ENCODE data around the gene NCAN.

The NCAN gene

DNA sequence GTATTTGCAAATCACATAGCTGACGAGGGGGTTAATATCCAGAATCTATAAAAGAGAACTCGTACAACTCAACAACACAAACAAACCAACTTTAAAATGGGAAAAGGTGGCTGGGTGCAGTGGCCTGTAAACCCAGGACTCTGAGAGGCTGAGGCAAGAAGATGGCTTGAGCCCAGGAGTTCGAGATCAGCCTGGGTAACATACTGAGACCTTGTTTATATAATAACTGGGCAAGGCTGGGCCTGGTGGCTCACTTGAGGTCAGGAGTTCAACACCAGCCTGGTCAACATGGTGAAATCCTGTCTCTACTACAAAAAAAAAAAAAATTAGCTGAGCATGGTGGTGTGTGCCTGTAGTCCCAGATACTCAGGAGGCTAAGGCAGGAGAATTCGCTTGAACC is 83.2 kb downstream of the NCAN start:
- no peak for DNase-seq

DNA sequence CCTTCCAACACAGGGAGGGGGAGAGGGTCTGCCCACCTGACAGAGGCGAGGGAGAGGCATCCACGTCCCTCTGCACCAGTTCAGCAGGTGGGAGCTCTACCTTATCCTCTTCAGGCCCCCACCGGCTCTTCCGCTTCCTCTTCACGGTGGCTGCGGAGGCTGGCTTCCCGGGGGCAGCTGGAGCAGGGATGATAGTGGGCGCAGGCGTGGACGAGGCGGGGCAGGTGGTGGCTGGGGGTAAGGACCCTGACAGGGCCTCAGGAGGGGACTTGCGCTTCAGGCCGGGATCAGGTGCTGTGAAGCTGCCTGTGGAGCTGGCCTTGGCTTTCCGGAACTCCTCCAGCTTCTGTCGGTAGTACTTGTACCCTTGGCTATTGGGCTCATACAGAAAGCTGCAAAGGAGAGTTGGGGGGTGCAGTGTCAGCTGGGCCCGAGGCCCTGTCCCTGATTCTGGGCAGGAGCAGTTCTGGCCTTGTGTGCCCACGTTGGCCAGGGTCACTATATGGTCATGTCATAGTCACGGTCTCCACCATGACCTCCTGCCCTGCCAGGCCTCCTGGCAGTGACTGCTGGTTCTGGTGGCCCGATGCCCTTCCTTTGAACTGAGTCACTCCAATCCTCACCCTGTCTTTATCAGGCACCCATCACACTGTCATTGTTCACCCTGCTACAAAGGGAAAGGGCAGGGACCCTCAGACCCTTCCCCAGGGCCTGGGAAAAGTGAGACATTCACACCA is 85.4 kb downstream of the NCAN start:
- no peak for DNase-seq

DNA sequence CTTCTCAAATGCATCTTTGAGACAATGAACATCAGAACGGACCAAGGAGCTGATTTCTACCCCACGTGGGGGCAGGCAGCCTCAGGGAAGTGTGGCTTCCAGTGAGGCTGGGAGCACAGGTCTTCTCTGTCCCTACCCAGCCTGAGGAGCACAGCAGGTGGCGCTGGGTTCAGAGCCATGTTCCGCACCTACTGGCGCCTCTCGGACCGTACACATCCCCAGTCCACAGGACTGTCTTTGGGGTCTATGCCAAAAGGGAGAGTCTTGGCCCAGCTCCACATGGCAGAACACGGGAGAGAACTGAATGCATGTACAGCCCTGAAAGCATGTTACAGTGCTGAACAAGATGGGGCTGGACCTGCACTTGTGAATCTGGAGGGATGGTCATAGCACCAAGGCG is 86.0 kb downstream of the NCAN start:
- no peak for DNase-seq

GRCh38 chr19:19300613-19301012 is 88.9 kb downstream of the NCAN start:
- DNase-seq = no peak

Data from T-helper 2 cell (primary cell).